ENCODE results near the gene TSNAXIP1. TPM values are rescaled to one million over a fixed set of nuclear protein-coding genes. Genes with fewer than 3 reads are reported as not detected.

Gene TSNAXIP1
- total and polyA plus RNA-seq, 2 donors (not counting 1 experiment from before 2014, with no cell fraction given): 0.97 to 1.2 TPM

- Histone ChIP-seq H3K27ac (ENCODE audit: low read length in 2 of 2) (peak overlapping the region; percentile 25 to 87), H3K9me3 (ENCODE audit: control extremely low read depth in 1 of 3, control insufficient read depth in 2 of 3, insufficient read depth in 1 of 3, low read length in 2 of 3) (peaks cover 0 to 5% (median 0%) of the 10 kb centered on the region in 3 donors), H3K27me3 (replicated peaks in 1 of 4; ENCODE audit: control extremely low read depth in 1 of 4, control insufficient read depth in 3 of 4, insufficient read depth in 4 of 4, low read length in 3 of 4) (no peaks in the 10 kb centered on the region), H3K79me2 (ENCODE audit: control insufficient read depth, insufficient read depth, low read length) (peaks cover 31% of the 10 kb centered on the region), H3K4me2 (replicated peaks; ENCODE audit: low read depth, low read length, poor library complexity, severe bottlenecking) (peak overlapping the region; percentile 97), H3K9ac (ENCODE audit: low read length) (peak overlapping the region; percentile 83), H3K4me1 (ENCODE audit: control insufficient read depth in 2 of 2, insufficient read depth in 2 of 2, low read length in 2 of 2) (peaks cover 34 to 47% of the 10 kb centered on the region in 2 donors), H4K20me1 (ENCODE audit: control insufficient read depth, insufficient read depth, low read length, poor library complexity, severe bottlenecking) (peaks cover 22% of the 10 kb centered on the region), H2AFZ (ENCODE audit: insufficient read depth, low read depth, low read length, poor library complexity, severe bottlenecking) (peak overlapping the region; percentile 99), H3K36me3 (replicated peaks in 1 of 2; ENCODE audit: control extremely low read depth in 1 of 2, control insufficient read depth in 1 of 2, extremely low read depth in 1 of 2, insufficient read depth in 2 of 2, low read length in 1 of 2) (no peaks in the 10 kb centered on the region), H3K4me3 (ENCODE audit: control extremely low read depth in 1 of 5, extremely low read depth in 1 of 5, insufficient read depth in 1 of 5, low read depth in 2 of 5, low read length in 4 of 5) (peak overlapping the region; percentile 42 to 91 (median 74))
- ChIA-PET CTCF (interaction anchor here (1.0 to 3.0 kb wide), 3 partner anchors 22 to 198 kb away, joined by 3 to 13 read pairs (median 3); no protein-coding TSS in a partner anchor), POLR2A (interaction anchor here (0.8 kb wide), 1 partner anchor 10 kb away, joined by 3 read pairs; no protein-coding TSS in a partner anchor)
- Mint-ChIP-seq H3K27me3 (no peaks in the 10 kb centered on the region), H3K4me3 (peak overlapping the region; percentile 95), H3K9me3 (ENCODE audit: insufficient read depth) (no peaks in the 10 kb centered on the region), H3K4me1 (peaks cover 40% of the 10 kb centered on the region), H3K27ac (peak overlapping the region; percentile 97)
- intact Hi-C loops (cut with micrococcal nuclease): loop anchor here (1.0 to 10.0 kb wide), 9 partner anchors 9 to 1088 kb away; partner anchors contain the start of genes ACD, C16orf86, CTCF and DYNC1LI2
- no peak for TF ChIP-seq EZH2 (IDR thresholded peaks at IDR 0.05; ENCODE audit: borderline replicate concordance, insufficient read depth, low read depth, low read length, poor library complexity, severe bottlenecking)
- TF ChIP-seq CTCF (IDR thresholded peaks at IDR 0.05): peak; percentile 43
- ATAC-seq (ENCODE audit: low read depth) (peak; percentile 23), DNase-seq (peak; percentile 78)
- 1% methylated on average over 67 of the region's 67 CpGs for WGBS (ENCODE audit: insufficient coverage)
These were observed 36.0 kb downstream of the TSNAXIP1 start for GRCh38 chr16:67842509-67843342.

All from B cell (primary cell).